Measurements from ENCODE around the gene PRSS58.

GRCh38 chr7:142298009-142298408 is 40.2 kb upstream of the PRSS58 start:
- TF ChIP-seq ZNF165 (CRISPR knock-in tag; IDR thresholded peaks at IDR 0.05; ENCODE audit: borderline replicate concordance) = no peak
- no peak for TF ChIP-seq EP300 (IDR thresholded peaks at IDR 0.05; ENCODE audit: low read length)
- TF ChIP-seq EZH2 (IDR thresholded peaks at IDR 0.05; ENCODE audit: borderline replicate concordance, low read depth, low read length) = no peak
